Measurements from ENCODE around the gene ZNF197.
"Not testable (repeated sequence)": the region's sequence is repeated elsewhere in the genome, so short reads cannot be mapped to it uniquely, and the experiment has no call there.

Gene ZNF197

DNA sequence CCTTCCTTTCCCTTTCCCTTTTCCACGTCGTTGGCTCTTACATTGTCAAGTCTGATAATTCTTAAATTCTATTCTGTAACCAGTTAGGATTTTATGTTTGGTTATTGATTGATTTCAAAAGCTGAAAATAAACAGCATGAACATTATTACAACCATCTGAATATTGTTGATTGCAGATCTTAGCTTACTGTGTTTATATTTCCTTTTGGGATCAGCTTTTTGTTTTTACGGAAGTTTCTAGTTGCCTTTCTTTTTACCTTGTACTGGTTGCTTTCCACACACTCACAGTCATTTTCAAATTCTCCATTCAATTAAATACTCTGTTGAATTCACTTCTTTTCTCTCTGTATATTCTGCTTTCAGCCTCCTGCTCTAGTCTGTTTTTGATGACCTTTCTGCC is 40.3 kb downstream of the ZNF197 start:
- DNase-seq = no peak

DNA sequence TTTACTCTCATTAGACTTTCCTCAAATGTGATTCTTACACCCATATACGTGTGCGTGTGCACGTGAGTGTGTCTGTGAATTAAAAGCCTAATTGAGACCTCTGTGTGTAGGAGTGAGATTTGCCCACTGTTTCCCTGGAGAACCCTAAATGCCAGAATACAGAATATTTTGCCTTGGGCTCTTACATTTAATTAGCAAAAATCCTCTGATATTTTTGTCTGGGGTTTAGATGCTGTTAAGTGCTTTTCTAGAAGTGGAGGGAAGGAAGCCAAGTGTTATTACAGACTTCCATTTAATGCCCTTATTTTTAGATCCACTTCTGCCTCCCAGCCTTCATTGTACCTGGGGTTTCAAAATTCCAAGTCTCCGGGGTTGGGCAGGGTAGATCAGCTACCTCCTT is 41.5 kb downstream of the ZNF197 start:
- DNase-seq = no peak

DNA sequence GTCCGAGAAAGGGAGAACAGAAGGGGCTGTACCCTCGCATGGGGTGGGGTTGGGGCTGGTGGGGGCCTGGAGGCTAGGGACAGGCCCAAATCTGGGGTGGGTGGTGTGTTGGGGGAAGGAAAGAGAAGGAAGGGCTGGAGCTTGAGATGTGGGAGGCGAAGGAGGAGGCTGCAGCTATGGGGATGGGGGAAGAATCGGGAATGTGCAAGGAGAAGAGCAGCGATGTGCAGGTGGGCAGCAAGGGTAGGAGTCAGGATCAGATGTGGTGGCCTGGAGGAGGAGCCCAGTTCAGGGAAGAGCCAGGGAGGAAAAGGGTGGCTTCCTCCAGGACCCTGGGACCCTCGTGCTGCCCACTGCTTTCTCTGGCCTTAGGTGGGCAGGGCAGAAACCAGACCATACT is 44.9 kb downstream of the ZNF197 start:
- DNase-seq = no peak

DNA sequence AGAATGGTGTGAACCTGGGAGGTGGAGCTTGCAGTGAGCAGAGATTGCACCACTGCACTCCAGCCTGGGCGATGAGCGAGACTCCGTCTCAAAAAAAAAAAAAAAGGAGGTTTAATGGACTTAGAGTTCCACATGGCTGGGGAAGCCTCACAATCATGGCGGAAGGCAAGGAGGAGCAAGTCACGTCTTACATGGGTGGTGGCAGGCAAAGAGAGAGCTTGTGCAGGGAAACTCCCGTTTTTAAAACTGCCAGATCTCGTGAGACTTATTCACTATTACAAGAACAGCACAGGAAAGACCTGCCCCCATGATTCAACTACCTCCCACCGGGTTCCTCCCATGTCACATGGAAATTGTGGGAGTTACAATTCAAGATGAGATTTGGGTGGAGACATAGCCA is 48.6 kb downstream of the ZNF197 start:
- not testable (repeated sequence) for DNase-seq

DNA sequence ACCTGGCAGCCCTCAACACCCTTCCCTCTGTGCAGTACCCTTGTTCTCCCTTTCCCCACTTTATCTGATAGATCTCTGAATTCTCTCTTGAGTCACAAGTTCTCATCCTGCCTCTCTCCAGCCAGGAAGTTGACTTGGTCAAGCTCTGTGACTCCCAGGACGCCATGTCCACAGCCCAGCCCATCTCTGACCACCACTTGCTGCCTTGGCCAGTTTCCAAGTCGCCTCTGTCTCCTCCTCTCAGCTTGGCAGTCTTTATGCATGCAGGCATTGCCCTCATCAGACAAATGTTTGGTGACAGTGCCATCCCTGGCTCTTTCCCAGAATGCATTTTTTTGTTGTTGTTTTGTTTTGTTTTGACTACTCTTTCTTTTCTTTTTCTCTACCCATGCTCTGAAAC is 49.4 kb downstream of the ZNF197 start:
- no peak for DNase-seq

DNA sequence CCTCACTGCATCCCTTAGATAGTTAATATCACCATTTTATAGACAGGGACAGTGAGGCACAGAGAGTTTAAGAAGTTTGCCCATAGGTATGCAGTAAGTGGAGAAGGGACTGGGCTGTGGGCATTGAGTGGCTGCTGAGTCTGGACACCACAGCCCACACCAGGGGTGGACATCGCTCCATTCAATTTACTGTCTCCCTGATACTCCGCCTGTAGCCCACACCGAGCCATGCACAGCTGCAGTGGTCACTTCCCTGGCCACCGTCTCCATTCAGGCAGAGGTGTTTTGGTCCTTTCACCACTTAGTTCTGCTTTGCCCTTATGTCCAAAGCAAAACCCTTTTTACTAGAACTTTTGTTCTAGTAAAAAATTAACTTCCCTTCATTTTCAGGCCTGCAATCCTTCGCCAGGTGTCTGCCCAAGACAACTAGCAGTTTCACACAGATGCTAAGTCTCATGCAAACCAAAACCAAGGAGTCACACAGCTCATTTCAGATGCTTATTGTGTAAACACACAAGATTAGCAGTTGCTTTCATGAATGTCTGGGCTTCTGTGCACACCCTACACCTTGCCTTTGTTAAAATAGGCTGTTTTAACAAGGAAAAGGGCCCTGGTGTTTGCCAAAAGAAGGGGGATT is 53.8 kb downstream of the ZNF197 start:
- DNase-seq = no peak

DNA sequence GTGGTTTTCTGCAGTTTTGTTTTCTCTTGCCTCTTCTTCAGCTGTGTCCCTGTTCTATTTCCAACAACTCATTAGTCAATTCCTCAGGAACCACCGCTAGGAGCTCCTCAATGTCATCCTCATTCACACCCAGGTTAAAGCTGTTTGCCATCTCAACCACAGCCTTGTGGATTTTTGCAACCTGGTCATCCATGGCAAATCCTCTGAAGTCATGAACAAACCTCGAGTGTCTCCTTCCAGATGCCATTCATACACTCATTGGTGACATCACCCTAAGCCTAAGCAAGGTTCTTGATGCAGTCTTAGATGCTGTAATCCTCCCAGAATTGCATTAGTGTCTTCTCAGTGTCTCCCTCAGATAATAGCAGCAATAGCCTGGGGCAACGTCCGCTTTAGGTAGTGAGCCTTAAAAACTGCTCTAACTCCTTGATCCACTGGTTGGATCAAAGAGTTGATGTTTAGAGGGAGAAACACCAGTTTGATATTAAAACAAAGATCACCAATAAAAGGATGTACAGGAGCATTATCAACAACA is 56.2 kb downstream of the ZNF197 start:
- no peak for DNase-seq

DNA sequence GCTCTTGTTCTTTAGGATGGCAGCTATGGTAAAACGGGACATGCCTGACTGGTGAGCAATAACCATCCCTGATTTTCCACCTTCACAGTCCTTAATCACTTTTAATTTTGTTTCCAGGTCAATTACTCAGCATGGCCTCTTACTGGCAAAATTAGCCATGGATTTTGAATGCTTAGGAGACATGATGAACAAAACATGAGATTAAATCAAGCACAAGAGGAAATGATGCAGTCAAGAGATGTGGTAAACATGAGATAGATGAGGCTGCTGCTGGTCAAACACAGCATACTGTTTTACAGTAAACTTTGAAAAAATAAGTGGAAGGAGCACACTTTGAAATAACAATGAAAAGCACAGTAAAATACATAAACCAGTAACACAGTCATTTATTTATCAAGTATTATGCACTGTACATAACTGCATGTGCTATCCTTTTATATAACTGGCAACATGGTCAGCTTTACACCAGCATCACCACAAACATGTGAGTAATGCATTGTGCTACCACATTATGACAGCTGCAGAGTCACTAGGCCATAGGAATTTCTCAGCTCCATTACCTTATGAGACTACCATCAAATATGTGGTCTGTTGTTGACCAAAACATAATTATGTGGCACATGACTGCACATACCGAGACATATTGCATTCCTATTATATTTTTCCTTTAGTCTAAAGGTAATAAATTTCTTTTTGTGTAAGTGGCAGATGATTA is 57.5 kb downstream of the ZNF197 start:
- DNase-seq = no peak

DNA sequence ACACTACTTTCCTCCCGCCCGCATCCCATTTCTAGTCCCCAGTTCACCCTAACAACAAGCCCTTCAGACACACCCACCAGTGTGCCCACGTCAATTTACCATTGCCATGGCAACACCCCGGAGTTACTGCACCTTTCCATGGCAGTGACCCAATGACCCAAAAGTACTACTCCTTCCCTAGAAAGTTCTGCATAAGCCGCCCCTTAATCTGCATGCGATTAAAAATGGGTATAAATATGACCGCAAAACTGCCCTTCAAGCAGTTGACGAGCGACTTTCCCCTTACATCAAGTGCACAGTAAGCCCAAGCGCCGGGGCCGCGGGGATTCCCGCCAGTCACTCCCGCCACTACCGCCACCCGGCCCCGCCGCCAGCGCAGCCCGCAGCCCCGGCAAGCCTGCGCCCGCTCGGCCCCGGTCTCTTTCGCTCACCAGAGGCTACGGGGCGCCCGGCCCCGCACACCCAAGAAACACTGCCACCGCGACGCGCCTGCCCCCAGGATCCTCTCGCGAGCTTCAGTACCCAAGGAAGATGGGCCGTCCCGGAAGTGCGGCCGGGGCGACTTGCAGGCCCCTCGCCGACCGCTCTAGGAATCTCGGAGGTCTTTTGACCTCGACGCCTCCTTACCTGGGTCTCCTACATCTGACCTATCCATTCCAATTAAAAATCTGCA is 60.4 kb downstream of the ZNF197 start:
- DNase-seq = peak; percentile 4 to 66

DNA sequence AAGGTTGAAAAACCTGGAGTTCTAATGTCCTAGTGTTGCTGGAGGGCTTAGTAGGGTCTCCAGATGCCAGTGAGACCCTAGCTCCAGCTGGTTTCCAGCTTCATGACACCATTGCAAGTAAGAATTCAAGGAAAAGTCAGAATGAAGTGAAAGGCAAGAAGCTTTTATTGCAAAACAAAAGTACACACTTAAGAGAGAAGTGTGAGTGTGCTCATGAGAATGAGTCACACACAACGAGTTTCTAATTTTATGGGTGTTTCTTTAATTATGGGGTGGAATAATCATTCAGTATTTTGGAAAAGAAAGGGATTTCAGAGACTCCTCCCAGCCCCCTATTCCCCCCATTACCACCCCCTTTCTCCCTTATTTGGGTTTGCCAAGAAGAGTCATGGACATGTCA is 63.1 kb downstream of the ZNF197 start:
- no peak for DNase-seq
